NCI-H2196 (cell line): ENCODE measurements around the gene KAT7.
"Not testable (repeated sequence)": the region's sequence is repeated elsewhere in the genome, so short reads cannot be mapped to it uniquely, and the experiment has no call there.

ENCODE experiments used
- DNase-seq: peaks from one replicate; lab custom pipeline; 2025; ENCODE audit not compliant: unreplicated experiment; lab: John Stamatoyannopoulos, UW

KAT7 gene

GRCh38 chr17:49788478-49789242 is at the start of gene KAT7:
TSS of gene KAT7 (plus strand) at chr17:49788681. CDS start at chr17:49788835, 154 bp downstream.
- DNase-seq = peak; percentile 99

GRCh38 chr17:49739641-49740271 is 48.7 kb upstream of the KAT7 start:
- peak; percentile 83 for DNase-seq

GRCh38 chr17:49741009-49741691 is 47.3 kb upstream of the KAT7 start:
- no peak for DNase-seq

GRCh38 chr17:49741692-49742076 is 46.8 kb upstream of the KAT7 start:
- no peak for DNase-seq

GRCh38 chr17:49742166-49742638 is 46.3 kb upstream of the KAT7 start:
- DNase-seq = no peak

GRCh38 chr17:49745175-49746139 is 43.0 kb upstream of the KAT7 start:
- no peak for DNase-seq

GRCh38 chr17:49746791-49747490 is 41.5 kb upstream of the KAT7 start:
- no peak for DNase-seq

GRCh38 chr17:49747632-49748031 is 40.8 kb upstream of the KAT7 start:
- no peak for DNase-seq

GRCh38 chr17:49748223-49748622 is 40.3 kb upstream of the KAT7 start:
- no peak for DNase-seq

- no peak for DNase-seq
Measured at GRCh38 chr17:49748791-49749190, 39.7 kb upstream of the KAT7 start.

GRCh38 chr17:49749730-49750129 is 38.8 kb upstream of the KAT7 start:
- DNase-seq = no peak

GRCh38 chr17:49752508-49752907 is 36.0 kb upstream of the KAT7 start:
- no peak for DNase-seq

GRCh38 chr17:49753959-49754391 is 34.5 kb upstream of the KAT7 start:
- no peak for DNase-seq

GRCh38 chr17:49755663-49756283 is 32.7 kb upstream of the KAT7 start:
- no peak for DNase-seq

GRCh38 chr17:49756323-49757150 is 31.9 kb upstream of the KAT7 start:
- DNase-seq = no peak

GRCh38 chr17:49757151-49757777 is 31.2 kb upstream of the KAT7 start:
- no peak for DNase-seq

- not testable (repeated sequence) for DNase-seq
Measured at GRCh38 chr17:49758464-49759010, 29.9 kb upstream of the KAT7 start.

- DNase-seq = no peak
Measured at GRCh38 chr17:49759203-49759602, 29.3 kb upstream of the KAT7 start.
